ENCODE data around the gene LTV1.

LTV1 gene

GRCh38 chr6:143878272-143878760 lies 35.2 kb downstream of the LTV1 start:
- no peak for DNase-seq (ENCODE audit: low read depth)
- H3K4me3 ChIP-seq (replicated peaks; ENCODE audit: low read depth, low read length), result no peak overlapping the region
- no peak for TF ChIP-seq CTCF (IDR thresholded peaks at IDR 0.05; ENCODE audit: low read length, missing control alignments)

GRCh38 chr6:143880412-143880811 lies 37.3 kb downstream of the LTV1 start:
- H3K4me3 ChIP-seq (replicated peaks; ENCODE audit: low read depth, low read length), result no peak overlapping the region
- no peak for DNase-seq (ENCODE audit: low read depth)
- no peak for TF ChIP-seq CTCF (IDR thresholded peaks at IDR 0.05; ENCODE audit: low read length, missing control alignments)

GRCh38 chr6:143882401-143882930 lies 39.3 kb downstream of the LTV1 start:
- H3K4me3 ChIP-seq (replicated peaks; ENCODE audit: low read depth, low read length), result no peak overlapping the region
- TF ChIP-seq CTCF (IDR thresholded peaks at IDR 0.05; ENCODE audit: low read length, missing control alignments), result no peak
- no peak for DNase-seq (ENCODE audit: low read depth)

- no peak overlapping the region for H3K4me3 ChIP-seq (replicated peaks; ENCODE audit: low read depth, low read length)
- DNase-seq (ENCODE audit: low read depth), result no peak
- no peak for TF ChIP-seq CTCF (IDR thresholded peaks at IDR 0.05; ENCODE audit: low read length, missing control alignments)
Measured at GRCh38 chr6:143884216-143884900, 41.2 kb downstream of the LTV1 start.

- H3K4me3 ChIP-seq (replicated peaks; ENCODE audit: low read depth, low read length), result no peak overlapping the region
- TF ChIP-seq CTCF (IDR thresholded peaks at IDR 0.05; ENCODE audit: low read length, missing control alignments), result no peak
- DNase-seq (ENCODE audit: low read depth), result no peak
Measured at GRCh38 chr6:143885116-143885515, 42.0 kb downstream of the LTV1 start.

- H3K4me3 ChIP-seq (replicated peaks; ENCODE audit: low read depth, low read length), result no peak overlapping the region
- no peak for DNase-seq (ENCODE audit: low read depth)
- TF ChIP-seq CTCF (IDR thresholded peaks at IDR 0.05; ENCODE audit: low read length, missing control alignments), result no peak
Measured at GRCh38 chr6:143894655-143895054, 51.5 kb downstream of the LTV1 start.

All from fibroblast of pulmonary artery (primary cell).